Activated T-cell treated with anti-CD3 and anti-CD28 coated beads, Interleukin-2, amount 50 U/mL, for 4 hours (primary cell): ENCODE measurements around the gene SH3RF3. TPM values are rescaled to one million over a fixed set of nuclear protein-coding genes. Genes with fewer than 3 reads are reported as not detected.
A peak's percentile ranks its signal among the peaks of the same experiment; 100 is the strongest.

Source experiments
- ATAC-seq, 2 donors: fragments of 200-7000 bp; cut with Tn5 transposase; one replicate each; pipeline ENCODE4 v1.10.0; 2021
- DNase-seq: peaks from one replicate; pipeline ENCODE4 v3.0.0-alpha.2; 2020
- H3K27me3 Mint-ChIP-seq: one replicate; pipeline ENCODE4 v1.8.0; 2021; ENCODE audit warnings: low read depth, mixed read lengths
- H3K36me3 Mint-ChIP-seq: one replicate; pipeline ENCODE4 v1.8.0; 2022; ENCODE audit warnings: mixed read lengths; ENCODE audit not compliant: insufficient read depth
- H3K4me1 Mint-ChIP-seq: one replicate; pipeline ENCODE4 v1.8.0; 2021; ENCODE audit warnings: low read depth, mixed read lengths
- H3K4me3 Mint-ChIP-seq: one replicate; pipeline ENCODE4 v1.8.0; 2021; ENCODE audit warnings: mild to moderate bottlenecking, moderate library complexity, mixed read lengths
- H3K9me3 Mint-ChIP-seq: one replicate; pipeline ENCODE4 v1.8.0; 2021; ENCODE audit warnings: mixed read lengths
- total RNA-seq, 3 donors: library from RNA; stranded (reverse); gene quantifications; one replicate each; pipeline ENCODE4 v1.2.1, GENCODE V29; 2021

The SH3RF3 gene
- total RNA-seq, 3 donors from 2014 or later, result 0.33 to 0.98 (median 0.89) TPM

- Mint-ChIP-seq H3K9me3 (no peaks in the 10 kb centered on the region), H3K36me3 (no peaks in the 10 kb centered on the region), H3K4me1 (no peaks in the 10 kb centered on the region), H3K27me3 (peaks cover 4% of the 10 kb centered on the region), H3K4me3 (no peak overlapping the region)
- ATAC-seq, result no peak
- no peak for DNase-seq
Observed at GRCh38 chr2:109387221-109387735, 258.3 kb downstream of the SH3RF3 start.

GRCh38 chr2:109387778-109388469, 258.9 kb downstream of the SH3RF3 start:
- Mint-ChIP-seq H3K36me3 (no peaks in the 10 kb centered on the region), H3K9me3 (no peaks in the 10 kb centered on the region), H3K4me1 (no peaks in the 10 kb centered on the region), H3K27me3 (peaks cover 4% of the 10 kb centered on the region), H3K4me3 (no peak overlapping the region)
- ATAC-seq (no peak), DNase-seq (no peak)

GRCh38 chr2:109391243-109391642, 262.2 kb downstream of the SH3RF3 start:
- Mint-ChIP-seq H3K4me1 (no peaks in the 10 kb centered on the region), H3K27me3 (peaks cover 4% of the 10 kb centered on the region), H3K9me3 (no peaks in the 10 kb centered on the region), H3K4me3 (no peak overlapping the region), H3K36me3 (no peaks in the 10 kb centered on the region)
- no peak for ATAC-seq
- no peak for DNase-seq

- no peaks in the 10 kb centered on the region for H3K9me3 Mint-ChIP-seq
- H3K4me3 Mint-ChIP-seq, result no peak overlapping the region
- ATAC-seq (no peak), DNase-seq (no peak)
- H3K36me3 Mint-ChIP-seq, result no peaks in the 10 kb centered on the region
- no peaks in the 10 kb centered on the region for H3K4me1 Mint-ChIP-seq
- H3K27me3 Mint-ChIP-seq, result peaks cover 4% of the 10 kb centered on the region
Observed at GRCh38 chr2:109392140-109392539, 263.1 kb downstream of the SH3RF3 start.

- no peak overlapping the region for H3K4me3 Mint-ChIP-seq
- DNase-seq, result no peak
- no peak for ATAC-seq
- H3K27me3 Mint-ChIP-seq, result peaks cover 4% of the 10 kb centered on the region
- no peaks in the 10 kb centered on the region for H3K36me3 Mint-ChIP-seq
- H3K9me3 Mint-ChIP-seq, result no peaks in the 10 kb centered on the region
- H3K4me1 Mint-ChIP-seq, result peaks cover 2% of the 10 kb centered on the region
Observed at GRCh38 chr2:109392816-109393661, 264.0 kb downstream of the SH3RF3 start.

- Mint-ChIP-seq H3K9me3 (no peaks in the 10 kb centered on the region), H3K4me3 (no peak overlapping the region), H3K27me3 (peaks cover 4% of the 10 kb centered on the region), H3K36me3 (no peaks in the 10 kb centered on the region), H3K4me1 (peaks cover 2% of the 10 kb centered on the region)
- no peak for ATAC-seq
- no peak for DNase-seq
Observed at GRCh38 chr2:109393662-109393972, 264.6 kb downstream of the SH3RF3 start.

- Mint-ChIP-seq H3K4me1 (peaks cover 2% of the 10 kb centered on the region), H3K27me3 (no peaks in the 10 kb centered on the region), H3K9me3 (no peaks in the 10 kb centered on the region), H3K4me3 (no peak overlapping the region), H3K36me3 (no peaks in the 10 kb centered on the region)
- ATAC-seq (no peak), DNase-seq (no peak)
Observed at GRCh38 chr2:109395494-109396201, 266.6 kb downstream of the SH3RF3 start.

GRCh38 chr2:109396202-109397180, 267.5 kb downstream of the SH3RF3 start:
- ATAC-seq (peak in 1 of 2 donors; percentile 39), DNase-seq (no peak)
- no peaks in the 10 kb centered on the region for H3K36me3 Mint-ChIP-seq
- H3K9me3 Mint-ChIP-seq, result no peaks in the 10 kb centered on the region
- peaks cover 2% of the 10 kb centered on the region for H3K4me1 Mint-ChIP-seq
- H3K4me3 Mint-ChIP-seq, result no peak overlapping the region
- H3K27me3 Mint-ChIP-seq, result no peaks in the 10 kb centered on the region

- no peak for DNase-seq
- H3K36me3 Mint-ChIP-seq, result no peaks in the 10 kb centered on the region
- H3K9me3 Mint-ChIP-seq, result no peaks in the 10 kb centered on the region
- H3K4me1 Mint-ChIP-seq, result peaks cover 2% of the 10 kb centered on the region
- no peak overlapping the region for H3K4me3 Mint-ChIP-seq
- no peak for ATAC-seq
- no peaks in the 10 kb centered on the region for H3K27me3 Mint-ChIP-seq
Observed at GRCh38 chr2:109397893-109398292, 268.9 kb downstream of the SH3RF3 start.

- Mint-ChIP-seq H3K9me3 (no peaks in the 10 kb centered on the region), H3K36me3 (no peaks in the 10 kb centered on the region), H3K4me3 (no peak overlapping the region), H3K4me1 (peaks cover 2% of the 10 kb centered on the region), H3K27me3 (no peaks in the 10 kb centered on the region)
- ATAC-seq, result no peak
- no peak for DNase-seq
Observed at GRCh38 chr2:109398366-109399015, 269.5 kb downstream of the SH3RF3 start.

GRCh38 chr2:109399066-109399465, 270.1 kb downstream of the SH3RF3 start:
- ATAC-seq, result no peak
- H3K27me3 Mint-ChIP-seq, result no peaks in the 10 kb centered on the region
- no peaks in the 10 kb centered on the region for H3K36me3 Mint-ChIP-seq
- H3K4me1 Mint-ChIP-seq, result peaks cover 2% of the 10 kb centered on the region
- DNase-seq, result no peak
- H3K4me3 Mint-ChIP-seq, result no peak overlapping the region
- no peaks in the 10 kb centered on the region for H3K9me3 Mint-ChIP-seq

GRCh38 chr2:109400102-109400501, 271.1 kb downstream of the SH3RF3 start:
- peaks cover 2% of the 10 kb centered on the region for H3K4me1 Mint-ChIP-seq
- no peak for ATAC-seq
- no peaks in the 10 kb centered on the region for H3K9me3 Mint-ChIP-seq
- H3K27me3 Mint-ChIP-seq, result no peaks in the 10 kb centered on the region
- H3K36me3 Mint-ChIP-seq, result no peaks in the 10 kb centered on the region
- DNase-seq, result no peak
- no peak overlapping the region for H3K4me3 Mint-ChIP-seq

GRCh38 chr2:109401370-109401769, 272.4 kb downstream of the SH3RF3 start:
- DNase-seq (no peak), ATAC-seq (no peak)
- no peaks in the 10 kb centered on the region for H3K9me3 Mint-ChIP-seq
- H3K27me3 Mint-ChIP-seq, result peaks cover 2% of the 10 kb centered on the region
- H3K4me3 Mint-ChIP-seq, result no peak overlapping the region
- peaks cover 2% of the 10 kb centered on the region for H3K4me1 Mint-ChIP-seq
- peaks cover 2% of the 10 kb centered on the region for H3K36me3 Mint-ChIP-seq
